ENCODE measurements around the gene PPP1R27. TPM values are rescaled to one million over a fixed set of nuclear protein-coding genes. Genes with fewer than 3 reads are reported as not detected.

PPP1R27 gene
- total RNA-seq, 1 donor: not detected

DNA sequence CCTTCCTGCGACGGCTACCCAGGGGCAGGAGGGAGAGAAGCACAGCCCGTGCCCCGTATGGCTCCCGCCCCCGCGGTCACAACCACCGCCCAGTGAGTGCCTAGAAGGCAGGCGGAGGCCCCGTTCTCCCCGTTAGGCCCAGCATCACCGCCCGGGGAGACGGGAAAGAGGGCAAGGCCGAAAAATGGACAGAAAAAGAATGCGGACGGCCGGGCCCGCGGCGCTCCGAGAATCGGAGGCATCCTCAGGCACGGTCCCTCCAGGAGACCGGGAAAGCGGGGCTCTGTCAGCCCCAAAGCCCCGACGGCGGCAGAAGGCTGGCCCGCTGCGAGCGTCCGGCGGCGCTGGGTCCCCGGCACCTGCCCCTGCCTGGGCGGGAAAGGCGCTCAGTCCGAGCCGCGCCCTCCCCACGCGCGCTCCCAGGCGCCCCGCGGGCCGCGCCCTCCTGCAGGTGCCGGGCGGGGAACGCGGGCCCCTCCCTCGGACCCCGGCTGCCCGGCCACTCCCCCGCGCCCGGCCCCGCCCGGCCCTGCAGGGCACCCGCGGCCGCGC lies 2.2 kb downstream of the PPP1R27 start:
- Histone ChIP-seq H3K9me3 (ENCODE audit: low read depth, low read length) (no peaks in the 10 kb centered on the region), H4K20me1 (ENCODE audit: insufficient read depth, low read length) (peaks cover 28% of the 10 kb centered on the region), H3K4me1 (ENCODE audit: insufficient read depth, low read length) (peaks cover 21% of the 10 kb centered on the region), H3K27ac (ENCODE audit: low read depth, low read length) (peak overlapping the region; percentile 82), H3K4me2 (ENCODE audit: insufficient read depth, low read length) (peak overlapping the region; percentile 93), H3K27me3 (ENCODE audit: insufficient read depth, low read length) (no peaks in the 10 kb centered on the region), H3K79me2 (ENCODE audit: insufficient read depth, low read length) (peaks cover 54% of the 10 kb centered on the region), H3K36me3 (ENCODE audit: insufficient read depth, low read length) (no peaks in the 10 kb centered on the region), H3K4me3 (ENCODE audit: insufficient read depth, low read length) (peak overlapping the region; percentile 84), H2AFZ (ENCODE audit: low read length) (peak overlapping the region; percentile 57)
- TF ChIP-seq, protein P1, sequence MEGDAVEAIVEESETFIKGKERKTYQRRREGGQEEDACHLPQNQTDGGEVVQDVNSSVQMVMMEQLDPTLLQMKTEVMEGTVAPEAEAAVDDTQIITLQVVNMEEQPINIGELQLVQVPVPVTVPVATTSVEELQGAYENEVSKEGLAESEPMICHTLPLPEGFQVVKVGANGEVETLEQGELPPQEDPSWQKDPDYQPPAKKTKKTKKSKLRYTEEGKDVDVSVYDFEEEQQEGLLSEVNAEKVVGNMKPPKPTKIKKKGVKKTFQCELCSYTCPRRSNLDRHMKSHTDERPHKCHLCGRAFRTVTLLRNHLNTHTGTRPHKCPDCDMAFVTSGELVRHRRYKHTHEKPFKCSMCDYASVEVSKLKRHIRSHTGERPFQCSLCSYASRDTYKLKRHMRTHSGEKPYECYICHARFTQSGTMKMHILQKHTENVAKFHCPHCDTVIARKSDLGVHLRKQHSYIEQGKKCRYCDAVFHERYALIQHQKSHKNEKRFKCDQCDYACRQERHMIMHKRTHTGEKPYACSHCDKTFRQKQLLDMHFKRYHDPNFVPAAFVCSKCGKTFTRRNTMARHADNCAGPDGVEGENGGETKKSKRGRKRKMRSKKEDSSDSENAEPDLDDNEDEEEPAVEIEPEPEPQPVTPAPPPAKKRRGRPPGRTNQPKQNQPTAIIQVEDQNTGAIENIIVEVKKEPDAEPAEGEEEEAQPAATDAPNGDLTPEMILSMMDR (IDR thresholded peaks at IDR 0.05; ENCODE audit: extremely low read depth, low read depth, low read length): no peak
- peak; percentile 96 for DNase-seq (ENCODE audit: insufficient read length, low spot score, missing footprints)

GRCh38 chr17:81831957-81832607 lies 2.8 kb downstream of the PPP1R27 start:
- H3K27ac ChIP-seq (ENCODE audit: low read depth, low read length): peak overlapping the region; percentile 82
- H2AFZ ChIP-seq (ENCODE audit: low read length): peak overlapping the region; percentile 57
- H3K79me2 ChIP-seq (ENCODE audit: insufficient read depth, low read length): peaks cover 56% of the 10 kb centered on the region
- peaks cover 21% of the 10 kb centered on the region for H3K4me1 ChIP-seq (ENCODE audit: insufficient read depth, low read length)
- H3K27me3 ChIP-seq (ENCODE audit: insufficient read depth, low read length): no peaks in the 10 kb centered on the region
- peak; percentile 93 for DNase-seq (ENCODE audit: insufficient read length, low spot score, missing footprints)
- H3K4me2 ChIP-seq (ENCODE audit: insufficient read depth, low read length): peak overlapping the region; percentile 93
- H4K20me1 ChIP-seq (ENCODE audit: insufficient read depth, low read length): peaks cover 28% of the 10 kb centered on the region
- TF ChIP-seq, protein P1 (IDR thresholded peaks at IDR 0.05; ENCODE audit: extremely low read depth, low read depth, low read length): no peak
- no peaks in the 10 kb centered on the region for H3K9me3 ChIP-seq (ENCODE audit: low read depth, low read length)
- H3K36me3 ChIP-seq (ENCODE audit: insufficient read depth, low read length): no peaks in the 10 kb centered on the region
- H3K4me3 ChIP-seq (ENCODE audit: insufficient read depth, low read length): peak overlapping the region; percentile 84

DNA sequence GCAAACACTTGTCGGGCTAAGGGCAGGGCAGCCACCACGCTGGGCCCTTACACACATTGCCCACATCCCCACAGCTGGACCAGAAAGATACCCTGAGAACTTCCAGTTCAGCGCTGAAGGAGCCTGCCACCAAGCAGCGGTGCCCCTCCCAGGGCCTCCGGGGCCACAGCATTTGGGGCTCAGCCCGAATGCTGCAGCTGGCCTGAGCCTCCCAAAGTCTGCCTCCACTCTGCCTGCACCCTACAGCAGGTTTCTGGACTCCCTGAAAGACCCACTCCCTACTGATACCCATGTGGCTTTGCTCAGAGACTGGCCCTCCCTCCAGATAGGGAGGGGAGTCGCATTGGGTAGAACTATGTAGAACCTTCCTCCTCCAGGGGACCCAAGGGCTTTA lies 3.3 kb downstream of the PPP1R27 start:
- H3K9me3 ChIP-seq (ENCODE audit: low read depth, low read length): no peaks in the 10 kb centered on the region
- H3K36me3 ChIP-seq (ENCODE audit: insufficient read depth, low read length): no peaks in the 10 kb centered on the region
- H3K27me3 ChIP-seq (ENCODE audit: insufficient read depth, low read length): no peaks in the 10 kb centered on the region
- peak overlapping the region; percentile 93 for H3K4me2 ChIP-seq (ENCODE audit: insufficient read depth, low read length)
- H4K20me1 ChIP-seq (ENCODE audit: insufficient read depth, low read length): peaks cover 28% of the 10 kb centered on the region
- H2AFZ ChIP-seq (ENCODE audit: low read length): no peak overlapping the region
- peaks cover 56% of the 10 kb centered on the region for H3K79me2 ChIP-seq (ENCODE audit: insufficient read depth, low read length)
- peaks cover 21% of the 10 kb centered on the region for H3K4me1 ChIP-seq (ENCODE audit: insufficient read depth, low read length)
- DNase-seq (ENCODE audit: insufficient read length, low spot score, missing footprints): no peak
- TF ChIP-seq, protein P1 (IDR thresholded peaks at IDR 0.05; ENCODE audit: extremely low read depth, low read depth, low read length): no peak
- H3K27ac ChIP-seq (ENCODE audit: low read depth, low read length): peak overlapping the region; percentile 82
- H3K4me3 ChIP-seq (ENCODE audit: insufficient read depth, low read length): peak overlapping the region; percentile 84

GRCh38 chr17:81829858-81830257 lies 5.0 kb downstream of the PPP1R27 start:
- Histone ChIP-seq H2AFZ (ENCODE audit: low read length) (no peak overlapping the region), H3K4me1 (ENCODE audit: insufficient read depth, low read length) (peaks cover 21% of the 10 kb centered on the region), H3K9me3 (ENCODE audit: low read depth, low read length) (no peaks in the 10 kb centered on the region), H3K4me3 (ENCODE audit: insufficient read depth, low read length) (no peak overlapping the region), H3K4me2 (ENCODE audit: insufficient read depth, low read length) (no peak overlapping the region), H4K20me1 (ENCODE audit: insufficient read depth, low read length) (peaks cover 45% of the 10 kb centered on the region), H3K27ac (ENCODE audit: low read depth, low read length) (no peak overlapping the region), H3K27me3 (ENCODE audit: insufficient read depth, low read length) (no peaks in the 10 kb centered on the region), H3K79me2 (ENCODE audit: insufficient read depth, low read length) (peaks cover 73% of the 10 kb centered on the region), H3K36me3 (ENCODE audit: insufficient read depth, low read length) (no peaks in the 10 kb centered on the region)
- no peak for DNase-seq (ENCODE audit: insufficient read length, low spot score, missing footprints)
- TF ChIP-seq, protein P1 (IDR thresholded peaks at IDR 0.05; ENCODE audit: extremely low read depth, low read depth, low read length): no peak

Measured in osteoblast (primary cell).